ENCODE results near the gene CAMK1G. TPM values are rescaled to one million over a fixed set of nuclear protein-coding genes. Genes with fewer than 3 reads are reported as not detected.

Gene CAMK1G
- total RNA-seq, 1 experiment from 2014 or later, result 21.2 TPM

GRCh38 chr1:209586221-209586740, 2.8 kb downstream of the CAMK1G start:
- no TSS peak for BruUV-seq (replicated peaks)
- Histone ChIP-seq H3K4me3 (ENCODE audit: low read depth, low read length, poor library complexity, severe bottlenecking) (peak overlapping the region; percentile 64), H3K4me1 (ENCODE audit: insufficient read depth, low read length, poor library complexity, severe bottlenecking) (peaks cover 23% of the 10 kb centered on the region), H3K27me3 (replicated peaks; ENCODE audit: insufficient read depth, low read depth, low read length, poor library complexity) (no peaks in the 10 kb centered on the region), H3K9me3 (ENCODE audit: low read depth, low read length, poor library complexity, severe bottlenecking) (no peaks in the 10 kb centered on the region), H3K36me3 (ENCODE audit: insufficient read depth, low read length, poor library complexity, severe bottlenecking) (peaks cover 4% of the 10 kb centered on the region), H3K27ac (ENCODE audit: low read depth, low read length, poor library complexity, severe bottlenecking) (peak overlapping the region; percentile 7)
- intact Hi-C loops (cut with micrococcal nuclease; ENCODE audit: unreplicated experiment), result no loop called here
- POLR2A ChIA-PET (ENCODE audit: low non-redundant PET), result no interaction called here
- TF ChIP-seq CTCF (conservative IDR thresholded peaks at IDR 0.05; ENCODE audit: low read depth, low read length) (no peak), EZH2 (IDR thresholded peaks at IDR 0.05; ENCODE audit: borderline replicate concordance, low read depth, low read length, poor library complexity, severe bottlenecking) (no peak)
- CTCF ChIA-PET, result interaction anchor here (1.1 kb wide), 1 partner anchor 10 kb away, joined by 3 read pairs; no protein-coding TSS in a partner anchor
- DNase-seq (ENCODE audit: low spot score), result no peak

GRCh38 chr1:209587789-209588188, 4.3 kb downstream of the CAMK1G start:
- Histone ChIP-seq H3K4me3 (ENCODE audit: low read depth, low read length, poor library complexity, severe bottlenecking) (no peak overlapping the region), H3K27ac (ENCODE audit: low read depth, low read length, poor library complexity, severe bottlenecking) (no peak overlapping the region), H3K4me1 (ENCODE audit: insufficient read depth, low read length, poor library complexity, severe bottlenecking) (peaks cover 23% of the 10 kb centered on the region), H3K27me3 (replicated peaks; ENCODE audit: insufficient read depth, low read depth, low read length, poor library complexity) (no peaks in the 10 kb centered on the region), H3K36me3 (ENCODE audit: insufficient read depth, low read length, poor library complexity, severe bottlenecking) (peaks cover 11% of the 10 kb centered on the region), H3K9me3 (ENCODE audit: low read depth, low read length, poor library complexity, severe bottlenecking) (no peaks in the 10 kb centered on the region)
- BruUV-seq (replicated peaks), result no TSS peak
- no peak for DNase-seq (ENCODE audit: low spot score)
- ChIA-PET CTCF (interaction anchor here (1.1 kb wide), 1 partner anchor 18 kb away, joined by 3 read pairs; no protein-coding TSS in a partner anchor), POLR2A (ENCODE audit: low non-redundant PET) (no interaction called here)
- TF ChIP-seq CTCF (conservative IDR thresholded peaks at IDR 0.05; ENCODE audit: low read depth, low read length), result no peak
- no peak for TF ChIP-seq EZH2 (IDR thresholded peaks at IDR 0.05; ENCODE audit: borderline replicate concordance, low read depth, low read length, poor library complexity, severe bottlenecking)
- intact Hi-C loops (cut with micrococcal nuclease; ENCODE audit: unreplicated experiment), result no loop called here

GRCh38 chr1:209589440-209589839, 5.9 kb downstream of the CAMK1G start:
- ChIA-PET POLR2A (ENCODE audit: low non-redundant PET) (no interaction called here), CTCF (no interaction called here)
- Histone ChIP-seq H3K4me1 (ENCODE audit: insufficient read depth, low read length, poor library complexity, severe bottlenecking) (peaks cover 26% of the 10 kb centered on the region), H3K36me3 (ENCODE audit: insufficient read depth, low read length, poor library complexity, severe bottlenecking) (peaks cover 11% of the 10 kb centered on the region), H3K27me3 (replicated peaks; ENCODE audit: insufficient read depth, low read depth, low read length, poor library complexity) (no peaks in the 10 kb centered on the region), H3K27ac (ENCODE audit: low read depth, low read length, poor library complexity, severe bottlenecking) (no peak overlapping the region), H3K4me3 (ENCODE audit: low read depth, low read length, poor library complexity, severe bottlenecking) (no peak overlapping the region), H3K9me3 (ENCODE audit: low read depth, low read length, poor library complexity, severe bottlenecking) (no peaks in the 10 kb centered on the region)
- BruUV-seq (replicated peaks), result no TSS peak
- no peak for TF ChIP-seq EZH2 (IDR thresholded peaks at IDR 0.05; ENCODE audit: borderline replicate concordance, low read depth, low read length, poor library complexity, severe bottlenecking)
- TF ChIP-seq CTCF (conservative IDR thresholded peaks at IDR 0.05; ENCODE audit: low read depth, low read length), result no peak
- DNase-seq (ENCODE audit: low spot score), result no peak
- intact Hi-C loops (cut with micrococcal nuclease; ENCODE audit: unreplicated experiment), result no loop called here

Data from A673 (cell line).